H7 (cell line): Measurements from ENCODE around the gene CD226. TPM values are rescaled to one million over a fixed set of nuclear protein-coding genes. Genes with fewer than 3 reads are reported as not detected.
"Not testable (repeated sequence)": the region's sequence is repeated elsewhere in the genome, so short reads cannot be mapped to it uniquely, and the experiment has no call there.

Experiments used
- DNase-seq: peaks from one replicate; pipeline ENCODE4 v3.0.0; 2012
- H3K27me3 ChIP-seq: 2 replicates; pipeline ENCODE4 v1.6.0; 2011; ENCODE audit warnings: mild to moderate bottlenecking, low read length; ENCODE audit not compliant: control insufficient read depth, insufficient read depth
- H3K36me3 ChIP-seq: replicated peaks from 2 replicates; pipeline ENCODE4 v1.5.1; 2011; ENCODE audit warnings: low read length; ENCODE audit not compliant: control insufficient read depth, insufficient read depth
- H3K4me3 ChIP-seq: 2 replicates; pipeline ENCODE4 v1.5.1; 2011; ENCODE audit warnings: low read depth, mild to moderate bottlenecking, control low read depth, low read length, moderate library complexity; ENCODE audit not compliant: insufficient read depth
- total RNA-seq: library from RNA; depleted of rRNA; stranded (reverse); fragments of >200 nt; shearing (Covaris generic); gene quantifications from 2 replicates; pipeline ENCODE4 v1.2.3, GENCODE V29; 2014

The CD226 gene
- total RNA-seq, 1 experiment from 2014 or later = not detected

GRCh38 chr18:69946608-69947155 is 991 bp downstream of the CD226 start:
- no peak for DNase-seq
- no peak overlapping the region for H3K4me3 ChIP-seq
- H3K36me3 ChIP-seq = no peaks in the 10 kb centered on the region
- no peaks in the 10 kb centered on the region for H3K27me3 ChIP-seq

GRCh38 chr18:69945220-69946114 is 2.2 kb downstream of the CD226 start:
- no peak for DNase-seq
- H3K4me3 ChIP-seq = no peak overlapping the region
- no peaks in the 10 kb centered on the region for H3K27me3 ChIP-seq
- H3K36me3 ChIP-seq = no peaks in the 10 kb centered on the region

GRCh38 chr18:69944436-69944835 is 3.2 kb downstream of the CD226 start:
- no peak for DNase-seq
- Histone ChIP-seq H3K36me3 (no peaks in the 10 kb centered on the region), H3K27me3 (no peaks in the 10 kb centered on the region), H3K4me3 (no peak overlapping the region)

- H3K4me3 ChIP-seq = no peak overlapping the region
- no peaks in the 10 kb centered on the region for H3K36me3 ChIP-seq
- DNase-seq = no peak
- H3K27me3 ChIP-seq = no peaks in the 10 kb centered on the region
Measured at GRCh38 chr18:69943021-69943420, 4.7 kb downstream of the CD226 start.

- no peaks in the 10 kb centered on the region for H3K36me3 ChIP-seq
- no peak for DNase-seq
Measured at GRCh38 chr18:69941183-69941582, 6.5 kb downstream of the CD226 start.

GRCh38 chr18:69939812-69940211 is 7.9 kb downstream of the CD226 start:
- H3K4me3 ChIP-seq, H3K27me3 ChIP-seq, DNase-seq, H3K36me3 ChIP-seq: not testable (repeated sequence)

More at GRCh38 chr18:69941183-69941582, 6.5 kb downstream of the CD226 start:
- Histone ChIP-seq H3K27me3 (no peaks in the 10 kb centered on the region), H3K4me3 (no peak overlapping the region)

GRCh38 chr18:69936191-69936558 is 11.5 kb downstream of the CD226 start:
- no peaks in the 10 kb centered on the region for H3K27me3 ChIP-seq
- H3K36me3 ChIP-seq = no peaks in the 10 kb centered on the region
- H3K4me3 ChIP-seq = no peak overlapping the region
- DNase-seq = no peak

- no peak for DNase-seq
- Histone ChIP-seq H3K4me3 (no peak overlapping the region), H3K36me3 (no peaks in the 10 kb centered on the region), H3K27me3 (no peaks in the 10 kb centered on the region)
Measured at GRCh38 chr18:69935319-69936190, 12.1 kb downstream of the CD226 start.

- no peak overlapping the region for H3K4me3 ChIP-seq
- no peaks in the 10 kb centered on the region for H3K27me3 ChIP-seq
Measured at GRCh38 chr18:69934601-69935265, 12.9 kb downstream of the CD226 start.

GRCh38 chr18:69929041-69929774 is 18.5 kb downstream of the CD226 start:
- DNase-seq = no peak
- Histone ChIP-seq H3K4me3 (no peak overlapping the region), H3K36me3 (no peaks in the 10 kb centered on the region), H3K27me3 (no peaks in the 10 kb centered on the region)

More at GRCh38 chr18:69934601-69935265, 12.9 kb downstream of the CD226 start:
- H3K36me3 ChIP-seq = no peaks in the 10 kb centered on the region
- no peak for DNase-seq

GRCh38 chr18:69916412-69916811 is 31.3 kb downstream of the CD226 start:
- Histone ChIP-seq H3K4me3 (no peak overlapping the region), H3K36me3 (no peaks in the 10 kb centered on the region), H3K27me3 (no peaks in the 10 kb centered on the region)
- DNase-seq = no peak

GRCh38 chr18:69908838-69909237 is 38.8 kb downstream of the CD226 start:
- H3K27me3 ChIP-seq = no peaks in the 10 kb centered on the region
- no peaks in the 10 kb centered on the region for H3K36me3 ChIP-seq
- no peak for DNase-seq
- H3K4me3 ChIP-seq = no peak overlapping the region

GRCh38 chr18:69906765-69907164 is 40.9 kb downstream of the CD226 start:
- Histone ChIP-seq H3K27me3 (no peaks in the 10 kb centered on the region), H3K36me3 (no peaks in the 10 kb centered on the region), H3K4me3 (no peak overlapping the region)
- DNase-seq = no peak

- Histone ChIP-seq H3K36me3 (no peaks in the 10 kb centered on the region), H3K27me3 (no peaks in the 10 kb centered on the region), H3K4me3 (no peak overlapping the region)
- DNase-seq = peak; percentile 23
Measured at GRCh38 chr18:69900941-69901340, 46.7 kb downstream of the CD226 start.
